SJSA1 (cell line): ENCODE measurements around the gene VEZF1. TPM values are rescaled to one million over a fixed set of nuclear protein-coding genes. Genes with fewer than 3 reads are reported as not detected.

Experiments
- DNase-seq, 2 experiments: peaks; one replicate each; pipeline ENCODE4 v3.0.0-alpha.2; 2015 to 2020; ENCODE audit warnings: low spot score in 2 of 2, low read depth in 1 of 2
- H3K27ac ChIP-seq: fragments of 250-450 bp; sonication (Bioruptor Pico); 2 replicates; pipeline ENCODE4 v1.5.1; 2020; ENCODE audit warnings: mild to moderate bottlenecking, moderate library complexity
- H3K27me3 ChIP-seq: fragments of 250-450 bp; sonication (Bioruptor Pico); replicated peaks from 2 replicates; pipeline ENCODE4 v1.5.1; 2020; ENCODE audit warnings: mild to moderate bottlenecking, moderate library complexity
- H3K36me3 ChIP-seq: fragments of 250-450 bp; sonication (Bioruptor Pico); 2 replicates; pipeline ENCODE4 v1.5.1; 2020; ENCODE audit warnings: mild to moderate bottlenecking
- H3K4me1 ChIP-seq: fragments of 250-450 bp; sonication (Bioruptor Pico); replicated peaks from 2 replicates; pipeline ENCODE4 v1.6.1; 2021; ENCODE audit warnings: mild to moderate bottlenecking
- H3K4me3 ChIP-seq: fragments of 250-450 bp; sonication (Bioruptor Pico); 2 replicates; pipeline ENCODE4 v1.5.1; 2020; ENCODE audit warnings: mild to moderate bottlenecking
- H3K9me3 ChIP-seq: fragments of 250-450 bp; sonication (Bioruptor Pico); replicated peaks from 2 replicates; pipeline ENCODE4 v1.5.1; 2020; ENCODE audit warnings: mild to moderate bottlenecking
- total RNA-seq: library from RNA; depleted of rRNA; stranded (reverse); fragments of >200 nt; shearing (Covaris generic); gene quantifications from 2 replicates; pipeline ENCODE4 v1.2.3, GENCODE V29; 2014; rRNA removed

The VEZF1 gene
- total RNA-seq, 1 experiment from 2014 or later, result 116 TPM

- no peaks in the 10 kb centered on the region for H3K9me3 ChIP-seq
- H3K4me1 ChIP-seq, result peaks cover 47% of the 10 kb centered on the region
- H3K4me3 ChIP-seq, result no peak overlapping the region
- DNase-seq, result no peak
- no peaks in the 10 kb centered on the region for H3K27me3 ChIP-seq
- H3K27ac ChIP-seq, result peak overlapping the region; percentile 32
- H3K36me3 ChIP-seq, result peaks cover 19% of the 10 kb centered on the region
Observed at GRCh38 chr17:57930239-57930638, 57.8 kb downstream of the VEZF1 start.

- H3K4me1 ChIP-seq, result peaks cover 39% of the 10 kb centered on the region
- no peak for DNase-seq
- H3K4me3 ChIP-seq, result no peak overlapping the region
- peaks cover 19% of the 10 kb centered on the region for H3K36me3 ChIP-seq
- no peaks in the 10 kb centered on the region for H3K27me3 ChIP-seq
- H3K9me3 ChIP-seq, result no peaks in the 10 kb centered on the region
- no peak overlapping the region for H3K27ac ChIP-seq
Observed at GRCh38 chr17:57929386-57929785, 58.7 kb downstream of the VEZF1 start.

- Histone ChIP-seq H3K9me3 (no peaks in the 10 kb centered on the region), H3K27me3 (no peaks in the 10 kb centered on the region)
- DNase-seq, result no peak
Observed at GRCh38 chr17:57928928-57929327, 59.1 kb downstream of the VEZF1 start.

DNA sequence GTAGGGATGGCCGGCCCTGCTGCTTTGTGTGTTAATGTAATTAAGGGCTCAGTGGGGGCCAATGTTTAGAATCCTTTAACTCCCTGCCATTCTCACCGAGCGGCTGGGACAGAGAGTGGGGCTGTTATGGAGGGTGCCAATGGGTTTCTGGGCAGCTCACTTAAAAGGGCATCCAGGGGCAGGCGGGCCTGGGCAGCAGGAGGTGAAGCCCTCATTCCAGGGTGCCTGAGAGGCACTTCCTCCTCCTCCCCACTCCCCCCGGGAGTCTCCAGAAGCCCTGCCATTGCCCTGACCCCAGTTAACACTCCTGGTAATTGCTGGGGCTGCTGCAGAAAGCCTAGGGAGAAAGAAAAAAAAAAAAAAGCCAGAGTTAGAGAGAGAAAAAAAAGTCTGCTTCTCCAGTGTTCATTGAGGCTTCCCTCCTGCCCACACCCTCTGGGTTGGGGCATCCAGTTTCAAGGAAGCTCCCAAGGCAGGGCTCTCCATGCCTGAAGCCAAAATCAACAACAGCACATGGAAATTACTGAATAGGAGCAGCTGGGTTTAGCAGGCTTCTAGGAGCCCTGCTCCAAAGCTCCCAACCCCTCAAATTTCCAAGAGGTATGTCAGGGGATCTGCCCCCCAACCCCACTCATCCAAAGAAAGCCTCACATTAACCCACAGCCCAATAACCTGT, 60.9 kb downstream of the VEZF1 start:
- DNase-seq, result no peak
- Histone ChIP-seq H3K4me3 (no peak overlapping the region), H3K27ac (no peak overlapping the region), H3K36me3 (peaks cover 29% of the 10 kb centered on the region), H3K9me3 (no peaks in the 10 kb centered on the region), H3K4me1 (peaks cover 39% of the 10 kb centered on the region), H3K27me3 (no peaks in the 10 kb centered on the region)

More at GRCh38 chr17:57928928-57929327, 59.1 kb downstream of the VEZF1 start:
- Histone ChIP-seq H3K36me3 (peaks cover 19% of the 10 kb centered on the region), H3K27ac (no peak overlapping the region), H3K4me3 (no peak overlapping the region), H3K4me1 (peaks cover 39% of the 10 kb centered on the region)

- H3K9me3 ChIP-seq, result no peaks in the 10 kb centered on the region
Observed at GRCh38 chr17:57926723-57927047, 61.4 kb downstream of the VEZF1 start.

GRCh38 chr17:57925361-57925990, 62.6 kb downstream of the VEZF1 start:
- Histone ChIP-seq H3K27ac (no peak overlapping the region), H3K9me3 (no peaks in the 10 kb centered on the region)

More at GRCh38 chr17:57926723-57927047, 61.4 kb downstream of the VEZF1 start:
- Histone ChIP-seq H3K27me3 (no peaks in the 10 kb centered on the region), H3K4me1 (peaks cover 34% of the 10 kb centered on the region), H3K27ac (no peak overlapping the region), H3K36me3 (peaks cover 29% of the 10 kb centered on the region), H3K4me3 (no peak overlapping the region)
- DNase-seq, result no peak

GRCh38 chr17:57924677-57925076, 63.4 kb downstream of the VEZF1 start:
- Histone ChIP-seq H3K27ac (no peak overlapping the region), H3K36me3 (peaks cover 29% of the 10 kb centered on the region), H3K4me3 (no peak overlapping the region), H3K4me1 (peaks cover 20% of the 10 kb centered on the region), H3K27me3 (no peaks in the 10 kb centered on the region), H3K9me3 (no peaks in the 10 kb centered on the region)
- no peak for DNase-seq

More at GRCh38 chr17:57925361-57925990, 62.6 kb downstream of the VEZF1 start:
- Histone ChIP-seq H3K36me3 (peaks cover 29% of the 10 kb centered on the region), H3K4me3 (no peak overlapping the region), H3K27me3 (no peaks in the 10 kb centered on the region), H3K4me1 (peaks cover 22% of the 10 kb centered on the region)
- no peak for DNase-seq

Other genes with a start within 250 kb of the VEZF1 start
- gene CCDC182, start 243.0 kb downstream of the VEZF1 start, total RNA-seq, result not detected in 2 replicates
- gene MRPS23, start 138.2 kb downstream of the VEZF1 start, total RNA-seq, result 59.2 and 83.4 TPM in 2 replicates
- gene CUEDC1, start 32.8 kb downstream of the VEZF1 start, total RNA-seq, result 16.7 and 27.3 TPM in 2 replicates
- 535 and 581 TPM in 2 replicates for gene SRSF1, start 19.0 kb upstream of the VEZF1 start, total RNA-seq
- gene DYNLL2, start 95.2 kb upstream of the VEZF1 start, total RNA-seq, result 15.5 and 21.5 TPM in 2 replicates
- 0.03 TPM in 1 of 2 replicates, not detected in the other for gene OR4D1, start 160.1 kb upstream of the VEZF1 start, total RNA-seq
- gene OR4D2, start 178.7 kb upstream of the VEZF1 start, total RNA-seq, result not detected in 2 replicates
- not detected in 2 replicates for gene EPX, start 204.5 kb upstream of the VEZF1 start, total RNA-seq
- 6.5 and 15.9 TPM in 2 replicates for gene MKS1, start 231.0 kb upstream of the VEZF1 start, total RNA-seq